Astrocyte of the spinal cord (primary cell): ENCODE measurements around the gene CAMK1.
A peak's percentile ranks its signal among the peaks of the same experiment; 100 is the strongest.

Experiments
- DNase-seq: peaks from one replicate; pipeline ENCODE4 v3.0.0; 2011; ENCODE audit warnings: low read depth, low spot score
- H3K4me3 ChIP-seq: 2 replicates; pipeline ENCODE4 v1.5.1; 2011; ENCODE audit warnings: low read depth, mild to moderate bottlenecking, low read length, moderate library complexity
- in situ Hi-C: cut with HindIII; loops from 2 replicates; pipeline ENCODE4 v1.10.0; 2017; ENCODE audit warnings: low sequenced_read_pairs
- TF ChIP-seq, protein P1 (sequence below): IDR thresholded peaks from 2 replicates; pipeline ENCODE4 v1.5.1; 2012; ENCODE audit warnings: low read depth, mild to moderate bottlenecking, low read length, inconsistent platforms

The CAMK1 gene

DNA sequence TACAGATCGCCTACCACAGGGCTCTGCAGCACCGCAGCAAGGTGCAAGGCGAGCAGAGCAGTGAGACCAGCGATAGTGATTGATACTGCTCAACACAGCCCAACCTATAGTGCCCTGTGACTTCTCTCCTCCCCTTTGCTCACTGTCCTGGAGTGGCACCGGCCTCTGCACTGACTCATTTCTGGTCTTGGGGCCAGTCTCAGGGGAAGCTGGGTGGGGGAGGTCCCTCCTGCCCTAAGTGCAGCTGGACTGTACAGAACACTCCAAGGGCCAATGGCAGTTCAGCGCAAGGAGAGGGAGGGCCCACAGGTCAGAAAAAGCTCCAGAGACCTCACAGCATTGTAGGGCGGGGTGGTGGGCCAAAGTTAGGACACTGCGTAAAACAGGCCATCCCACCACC lies 22.5 kb downstream of the CAMK1 start:
- in situ Hi-C loops, result no loop called here
- no peak overlapping the region for H3K4me3 ChIP-seq
- DNase-seq, result peak; percentile 33
- TF ChIP-seq, protein P1, sequence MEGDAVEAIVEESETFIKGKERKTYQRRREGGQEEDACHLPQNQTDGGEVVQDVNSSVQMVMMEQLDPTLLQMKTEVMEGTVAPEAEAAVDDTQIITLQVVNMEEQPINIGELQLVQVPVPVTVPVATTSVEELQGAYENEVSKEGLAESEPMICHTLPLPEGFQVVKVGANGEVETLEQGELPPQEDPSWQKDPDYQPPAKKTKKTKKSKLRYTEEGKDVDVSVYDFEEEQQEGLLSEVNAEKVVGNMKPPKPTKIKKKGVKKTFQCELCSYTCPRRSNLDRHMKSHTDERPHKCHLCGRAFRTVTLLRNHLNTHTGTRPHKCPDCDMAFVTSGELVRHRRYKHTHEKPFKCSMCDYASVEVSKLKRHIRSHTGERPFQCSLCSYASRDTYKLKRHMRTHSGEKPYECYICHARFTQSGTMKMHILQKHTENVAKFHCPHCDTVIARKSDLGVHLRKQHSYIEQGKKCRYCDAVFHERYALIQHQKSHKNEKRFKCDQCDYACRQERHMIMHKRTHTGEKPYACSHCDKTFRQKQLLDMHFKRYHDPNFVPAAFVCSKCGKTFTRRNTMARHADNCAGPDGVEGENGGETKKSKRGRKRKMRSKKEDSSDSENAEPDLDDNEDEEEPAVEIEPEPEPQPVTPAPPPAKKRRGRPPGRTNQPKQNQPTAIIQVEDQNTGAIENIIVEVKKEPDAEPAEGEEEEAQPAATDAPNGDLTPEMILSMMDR, result no peak

DNA sequence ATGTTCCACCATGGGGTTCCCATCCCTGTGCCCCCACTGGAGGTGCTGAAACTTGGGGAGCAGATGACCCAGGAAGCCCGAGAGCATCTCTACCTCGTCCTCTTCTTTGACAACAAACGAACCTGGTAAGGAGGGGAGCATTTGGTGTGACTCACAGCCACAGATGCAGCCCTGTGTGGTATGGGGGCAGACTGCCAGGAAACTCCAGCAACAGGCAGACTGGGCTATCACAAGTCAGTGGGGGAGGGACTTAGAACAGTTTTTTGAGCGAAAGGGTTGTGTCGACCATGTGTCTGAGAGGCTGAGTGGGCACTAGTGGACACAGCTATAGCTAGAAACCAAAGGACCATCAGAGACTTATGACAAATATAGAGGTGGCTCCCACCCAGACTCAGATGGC lies 23.4 kb downstream of the CAMK1 start:
- peak; percentile 87 for DNase-seq
- H3K4me3 ChIP-seq, result no peak overlapping the region
- in situ Hi-C loops, result no loop called here
- TF ChIP-seq, protein P1, result no peak

DNA sequence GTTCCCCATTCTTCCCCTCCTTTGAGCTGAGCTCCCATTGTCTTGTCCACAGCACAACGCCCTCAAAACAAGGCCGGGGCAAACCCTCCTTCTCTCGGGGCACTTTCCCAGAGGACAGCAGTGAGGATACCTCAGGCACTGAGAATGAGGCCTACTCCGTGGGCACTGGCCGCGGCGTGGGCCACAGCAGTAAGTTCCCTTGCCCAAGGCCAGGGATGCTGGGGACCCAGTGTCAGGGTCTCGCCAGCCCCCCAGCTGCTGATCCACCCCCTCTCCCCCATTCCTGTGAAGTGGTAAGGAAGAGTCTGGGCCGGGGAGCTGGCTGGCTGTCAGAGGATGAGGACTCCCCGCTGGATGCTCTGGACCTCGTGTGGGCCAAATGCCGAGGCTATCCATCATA lies 24.2 kb downstream of the CAMK1 start:
- in situ Hi-C loops, result no loop called here
- TF ChIP-seq, protein P1, result no peak
- DNase-seq, result no peak
- H3K4me3 ChIP-seq, result no peak overlapping the region

DNA sequence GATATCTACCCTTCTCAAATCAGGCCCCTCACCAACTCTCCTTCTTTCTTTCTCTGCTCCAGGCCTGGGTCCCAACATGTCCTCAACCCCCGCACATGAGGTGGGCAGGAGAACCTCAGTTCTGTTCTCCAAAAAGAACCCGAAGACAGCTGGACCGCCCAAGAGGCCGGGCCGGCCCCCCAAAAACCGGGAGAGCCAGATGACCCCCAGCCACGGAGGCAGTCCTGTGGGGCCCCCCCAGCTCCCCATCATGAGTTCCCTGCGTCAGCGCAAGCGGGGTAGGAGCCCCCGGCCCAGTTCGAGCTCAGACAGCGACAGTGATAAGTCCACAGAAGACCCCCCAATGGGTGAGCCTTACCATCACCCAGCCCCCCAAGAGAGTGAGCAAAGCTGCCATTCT lies 25.6 kb downstream of the CAMK1 start:
- TF ChIP-seq, protein P1, result no peak
- in situ Hi-C loops, result no loop called here
- DNase-seq, result no peak
- H3K4me3 ChIP-seq, result no peak overlapping the region

DNA sequence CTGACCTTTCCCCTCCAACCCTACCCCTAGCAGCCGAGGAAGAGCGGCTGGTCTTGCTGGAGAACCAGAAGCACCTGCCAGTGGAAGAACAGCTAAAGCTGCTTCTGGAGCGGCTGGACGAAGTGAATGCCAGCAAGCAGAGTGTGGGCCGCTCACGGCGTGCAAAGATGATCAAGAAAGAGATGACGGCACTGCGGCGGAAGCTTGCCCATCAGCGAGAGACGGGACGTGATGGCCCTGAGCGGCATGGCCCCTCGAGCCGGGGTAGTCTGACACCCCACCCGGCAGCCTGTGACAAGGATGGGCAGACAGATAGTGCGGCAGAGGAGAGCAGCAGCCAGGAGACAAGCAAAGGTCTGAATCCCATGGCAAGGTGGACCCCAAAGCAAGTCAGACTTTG lies 26.2 kb downstream of the CAMK1 start:
- in situ Hi-C loops, result no loop called here
- no peak overlapping the region for H3K4me3 ChIP-seq
- DNase-seq, result no peak
- TF ChIP-seq, protein P1, result no peak

DNA sequence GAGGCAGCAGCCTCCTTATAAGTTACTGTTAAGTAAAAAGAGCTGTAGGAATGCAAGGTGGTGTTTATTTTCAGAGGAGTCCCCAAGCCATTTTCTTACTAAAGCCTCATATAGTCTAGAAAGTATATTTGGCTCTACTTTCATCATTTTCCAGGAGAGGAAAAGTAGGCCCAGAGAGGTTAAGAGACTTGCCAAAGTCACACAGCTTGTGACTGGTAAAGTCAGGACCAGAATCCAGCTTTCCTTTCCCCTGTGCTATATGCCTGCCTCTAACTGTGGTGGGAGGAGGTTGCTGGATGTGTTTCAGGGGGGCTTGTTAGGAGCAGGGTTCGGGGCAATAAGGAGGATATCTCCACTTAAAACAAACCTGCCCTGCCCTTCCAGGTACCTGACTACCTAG lies 27.2 kb downstream of the CAMK1 start:
- no peak for DNase-seq
- in situ Hi-C loops, result no loop called here
- TF ChIP-seq, protein P1, result no peak
- H3K4me3 ChIP-seq, result no peak overlapping the region

DNA sequence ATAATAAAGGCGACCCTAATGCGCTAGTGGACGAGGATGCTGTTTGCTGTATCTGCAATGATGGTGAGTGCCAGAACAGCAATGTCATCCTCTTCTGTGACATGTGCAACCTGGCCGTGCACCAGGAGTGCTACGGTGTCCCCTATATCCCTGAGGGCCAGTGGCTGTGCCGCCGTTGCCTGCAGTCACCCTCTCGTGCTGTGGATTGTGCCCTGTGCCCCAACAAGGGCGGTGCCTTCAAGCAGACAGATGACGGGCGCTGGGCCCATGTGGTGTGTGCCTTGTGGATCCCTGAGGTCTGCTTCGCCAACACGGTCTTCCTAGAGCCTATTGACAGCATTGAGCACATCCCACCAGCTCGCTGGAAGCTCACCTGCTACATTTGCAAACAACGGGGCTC lies 30.6 kb downstream of the CAMK1 start:
- in situ Hi-C loops, result no loop called here
- TF ChIP-seq, protein P1, result no peak
- no peak for DNase-seq
- no peak overlapping the region for H3K4me3 ChIP-seq
